GM21526 (cell line): ENCODE data around the gene ITGB4.

Experiments
- ATAC-seq: cut with Tn5 transposase; IDR thresholded peaks from one replicate; pipeline ENCODE4 v1.9.1; 2021; ENCODE audit warnings: moderate library complexity; ENCODE audit not compliant: unreplicated experiment, low FRiP score

ITGB4 gene

DNA sequence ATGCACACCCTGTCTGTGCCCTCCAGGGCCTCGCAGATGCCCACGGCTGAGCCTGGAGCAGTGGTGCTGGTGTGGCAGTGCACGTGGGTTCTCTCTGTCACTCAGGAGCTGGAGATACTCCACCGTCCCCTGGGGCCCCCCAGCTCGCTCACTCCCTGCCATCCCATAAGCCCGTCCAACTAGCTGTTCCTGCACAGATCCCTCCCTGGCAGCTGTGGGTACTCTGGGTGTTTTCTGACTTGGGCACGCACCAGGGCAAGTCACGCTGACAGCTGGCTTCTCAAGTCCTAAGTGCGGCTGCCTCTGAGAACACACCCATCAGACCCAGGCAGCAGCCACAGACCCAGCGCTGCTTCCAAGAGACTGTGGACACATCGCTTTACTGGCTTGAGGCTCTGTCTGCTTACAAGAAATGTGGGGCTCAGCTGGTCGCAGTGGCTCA is 25.4 kb upstream of the ITGB4 start:
- ATAC-seq: no peak

DNA sequence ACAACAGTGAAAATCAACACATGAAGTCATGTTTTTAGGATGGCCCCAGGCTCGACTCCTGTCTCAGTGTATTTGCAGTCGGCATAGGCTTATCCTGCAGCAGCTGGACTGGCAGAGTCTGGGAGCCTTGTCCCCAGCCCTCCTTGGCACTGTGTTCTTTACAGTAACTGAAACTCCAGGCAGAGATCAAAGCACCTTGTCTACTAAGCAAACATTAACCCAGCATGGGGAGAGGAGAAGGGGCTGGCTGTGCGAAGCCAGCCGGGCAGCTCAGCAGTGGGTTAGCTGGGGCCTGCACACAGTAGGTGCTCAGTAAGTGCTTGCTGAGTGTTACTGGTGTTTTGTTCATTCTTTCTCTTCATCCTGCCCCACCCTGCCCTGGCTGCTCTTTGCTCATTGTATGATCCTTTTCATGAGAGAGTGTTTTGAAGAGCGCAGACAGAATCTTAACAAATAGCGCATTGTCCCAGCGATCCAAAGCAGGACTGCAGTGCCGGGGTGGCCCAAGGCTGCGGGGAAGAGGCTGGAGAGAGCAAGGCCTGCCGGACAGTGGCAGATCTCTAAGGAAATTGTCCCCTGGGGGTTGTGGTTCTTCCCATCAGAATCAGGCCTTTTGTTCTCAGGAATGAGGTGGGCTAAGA is 23.5 kb upstream of the ITGB4 start:
- ATAC-seq: no peak

DNA sequence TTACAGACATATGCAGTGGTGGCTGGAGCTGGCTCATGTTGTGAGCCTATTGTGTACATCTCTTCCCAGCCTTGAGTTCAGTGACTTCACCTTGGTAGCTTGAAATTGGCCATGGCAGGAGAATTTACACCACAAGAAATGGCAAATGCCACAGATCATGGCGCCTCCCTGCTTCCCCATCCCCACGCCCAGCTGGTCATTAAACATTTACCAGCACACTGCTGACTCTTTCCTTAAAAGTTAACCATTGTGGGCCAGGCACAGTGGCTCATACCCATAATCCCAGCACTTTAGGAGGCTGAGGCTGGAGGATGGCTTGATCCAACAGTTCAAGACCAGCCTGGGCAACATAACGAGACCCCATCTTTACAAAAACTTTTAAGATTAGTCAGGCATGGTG is 22.6 kb upstream of the ITGB4 start:
- ATAC-seq: no peak

DNA sequence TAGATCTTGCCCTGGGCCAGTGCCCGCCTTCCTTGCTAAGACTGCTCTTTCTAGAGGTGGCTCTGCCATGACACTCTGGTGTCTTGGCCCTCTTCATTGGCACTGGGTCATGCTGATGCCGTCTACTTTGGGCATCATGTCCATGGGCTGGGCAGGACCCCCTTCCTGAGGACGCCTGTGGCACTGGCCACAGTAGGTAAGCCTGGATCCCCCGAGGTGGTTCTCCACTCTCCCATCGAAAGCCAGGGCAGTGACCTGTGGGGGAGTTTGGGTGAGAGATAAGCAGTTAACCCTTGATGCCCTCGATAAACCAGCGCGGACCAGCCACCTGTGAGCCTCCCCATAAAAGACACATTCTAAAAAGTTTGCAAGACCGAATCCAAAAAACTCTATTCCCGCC is 20.0 kb upstream of the ITGB4 start:
- ATAC-seq: no peak

DNA sequence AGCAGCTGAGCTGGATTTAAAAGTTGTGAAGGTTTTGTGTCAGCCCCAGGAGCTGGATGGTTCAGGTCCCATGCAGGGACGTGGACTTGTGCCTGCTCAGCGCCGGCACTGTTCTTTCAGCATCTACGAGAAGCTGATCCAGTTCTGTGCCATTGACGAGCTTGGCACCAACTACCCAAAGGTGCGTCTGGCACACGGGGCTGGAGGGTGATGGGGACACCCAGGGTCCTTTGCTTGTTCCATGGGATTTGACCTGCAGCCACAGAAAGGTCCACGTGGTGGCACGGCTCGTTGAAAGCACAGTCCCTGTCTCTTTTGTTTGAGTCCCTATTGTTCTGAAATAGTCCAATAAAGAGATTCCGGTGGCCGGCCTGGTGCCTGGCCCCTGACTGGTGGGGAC is 18.1 kb upstream of the ITGB4 start:
- ATAC-seq: no peak

DNA sequence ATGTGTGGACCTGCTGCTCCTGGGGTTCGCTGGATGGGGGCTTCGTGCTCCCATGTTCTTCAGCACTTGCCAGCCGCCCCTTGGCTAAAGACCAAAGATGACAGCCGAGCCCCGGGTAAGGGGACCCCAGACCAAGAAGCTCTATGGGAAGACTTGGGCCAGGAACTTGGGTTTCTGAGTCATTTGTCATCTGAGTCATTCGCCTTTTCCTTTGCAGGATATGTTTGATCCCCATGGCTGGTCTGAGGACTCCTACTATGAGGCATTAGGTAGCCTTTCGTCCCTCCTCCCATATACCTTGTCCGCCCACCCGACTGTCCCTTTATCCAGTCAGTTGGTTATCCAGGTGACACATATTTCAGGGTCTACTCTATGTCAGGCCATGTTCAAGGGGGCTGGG is 17.7 kb upstream of the ITGB4 start:
- ATAC-seq: no peak

DNA sequence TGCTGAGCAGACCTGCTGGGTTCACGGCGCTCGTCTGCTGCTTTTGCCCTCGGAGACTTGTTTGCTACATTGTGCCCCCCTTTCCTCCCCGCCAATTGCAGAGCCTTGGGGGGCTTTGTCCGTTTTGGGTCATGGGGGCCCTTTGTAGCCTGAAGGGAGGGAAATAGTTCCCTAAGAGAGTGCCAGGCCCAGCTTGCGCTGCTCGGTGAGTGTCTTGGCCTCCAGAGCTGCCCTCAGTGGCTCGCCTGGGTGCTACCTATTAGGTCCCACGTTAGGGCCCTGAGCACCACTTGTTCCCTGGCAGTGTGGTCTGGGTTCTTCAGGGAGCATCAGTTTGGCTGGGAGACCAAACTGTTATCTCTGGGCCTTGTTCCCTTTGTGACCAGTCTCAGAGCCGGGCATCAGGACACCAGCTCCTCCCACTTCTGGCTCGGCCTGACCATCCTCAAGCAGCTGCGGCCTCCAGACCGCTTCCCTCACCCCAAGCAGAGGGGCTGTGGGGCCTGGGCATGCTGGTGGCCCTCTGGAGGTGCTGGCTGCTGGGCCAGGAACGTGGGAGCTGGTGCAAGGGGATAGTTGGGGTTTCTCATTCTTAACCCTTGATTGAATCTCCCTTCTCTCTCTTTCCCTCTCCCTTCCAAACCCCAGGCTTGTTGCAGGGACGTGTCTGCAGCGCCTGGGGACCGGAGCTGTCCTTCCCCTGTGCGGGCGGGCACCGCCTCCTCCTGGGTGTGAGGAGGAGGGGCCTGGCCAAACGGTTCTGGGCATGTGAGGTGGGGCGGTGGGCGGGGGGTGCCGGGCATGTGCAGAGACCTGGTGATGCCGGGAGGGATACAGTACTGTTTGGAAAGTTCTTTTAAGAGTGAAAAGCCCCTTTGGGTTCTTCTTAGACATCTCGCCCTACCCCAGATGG is 16.0 kb upstream of the ITGB4 start:
- ATAC-seq: no peak

DNA sequence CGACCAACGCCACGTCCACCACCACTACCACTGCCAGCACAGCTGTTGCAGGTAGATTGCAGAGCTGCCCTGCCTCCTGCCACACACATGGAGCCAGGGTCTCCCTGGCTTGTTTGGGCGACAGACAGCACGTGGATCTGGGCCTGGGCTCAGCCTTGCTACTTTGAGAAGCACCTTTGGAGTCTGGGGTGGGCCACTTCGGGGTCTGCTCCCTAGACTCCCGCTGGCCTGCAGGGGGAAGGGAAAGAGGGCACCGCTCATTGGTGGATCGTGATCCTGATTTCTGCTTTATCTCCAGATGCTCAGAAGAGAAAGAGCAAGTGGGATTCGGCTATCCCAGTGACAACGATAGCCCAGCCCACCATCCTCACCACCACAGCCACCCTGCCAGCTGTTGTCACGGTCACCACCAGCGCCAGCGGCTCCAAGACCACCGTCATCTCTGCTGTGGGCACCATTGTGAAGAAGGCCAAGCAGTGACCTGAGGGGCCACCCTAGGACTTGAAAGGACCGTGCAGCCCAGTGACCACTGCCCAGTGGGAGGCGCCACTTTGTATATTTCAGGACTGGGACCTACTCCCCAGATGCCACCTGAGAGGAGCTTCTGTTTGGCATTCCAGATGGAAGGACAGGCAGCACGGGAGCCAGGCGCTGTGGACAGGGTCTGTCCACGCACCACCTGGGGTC is 15.1 kb upstream of the ITGB4 start:
- no peak for ATAC-seq

DNA sequence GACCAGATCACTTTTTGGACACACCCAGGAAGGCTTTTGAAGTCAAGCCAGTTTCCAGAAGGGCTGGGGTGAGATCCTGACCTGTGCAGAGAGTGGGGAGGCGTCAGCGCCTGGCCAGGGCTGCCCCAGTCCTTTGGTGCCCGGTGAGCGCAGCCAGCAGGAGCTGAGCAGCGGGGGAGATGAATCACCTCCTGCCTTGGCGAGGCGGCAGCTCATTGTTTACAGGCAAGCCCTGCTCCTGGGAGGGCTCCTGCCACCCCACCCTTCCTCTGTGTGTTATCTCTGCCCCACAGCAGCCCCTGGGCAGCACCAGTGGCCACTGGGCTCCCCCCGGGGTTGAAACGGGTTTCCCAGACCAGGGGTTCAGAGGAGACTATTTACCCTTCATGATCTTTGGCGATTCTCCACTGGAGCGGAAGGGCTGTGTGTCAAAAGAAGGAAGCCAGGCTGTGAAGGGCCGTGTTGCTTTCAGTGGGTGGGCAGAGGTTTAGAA is 14.1 kb upstream of the ITGB4 start:
- ATAC-seq: no peak

DNA sequence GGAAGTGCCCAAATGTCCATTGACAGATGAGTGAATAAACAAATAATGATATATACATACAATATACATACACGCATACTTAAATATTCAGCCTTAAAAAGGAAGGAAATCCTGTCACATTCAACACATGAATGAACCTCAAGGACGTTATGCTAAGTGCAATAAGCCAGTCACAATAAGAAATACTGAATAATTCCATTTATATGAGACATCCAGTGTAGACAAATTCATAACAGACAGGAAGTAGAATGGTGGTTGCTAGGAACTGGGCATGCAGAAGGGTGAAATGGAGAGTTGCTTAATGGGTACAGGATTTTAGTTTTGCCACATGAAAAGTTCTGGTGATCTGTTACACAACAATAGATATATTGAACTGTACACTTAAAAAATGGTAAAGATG is 8.8 kb upstream of the ITGB4 start:
- no peak for ATAC-seq

DNA sequence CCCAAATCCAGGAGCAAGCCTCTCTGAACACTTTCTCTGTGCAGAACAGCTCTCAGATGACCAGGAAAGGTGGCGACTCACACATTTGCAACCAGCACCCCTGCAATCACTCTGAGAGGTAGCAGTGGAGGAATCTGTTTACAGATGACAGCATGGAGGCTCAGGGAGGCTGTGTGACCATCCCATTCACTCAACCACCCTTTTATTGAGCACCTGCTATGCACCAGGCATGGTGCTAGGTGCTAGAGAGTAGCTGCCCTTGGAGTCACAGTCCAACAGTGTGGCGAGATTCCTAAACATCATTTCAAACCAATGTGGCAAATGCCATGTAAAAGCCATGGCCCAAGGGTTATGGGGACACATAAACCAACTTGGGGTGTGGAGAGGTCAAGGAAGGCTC is 1.5 kb upstream of the ITGB4 start:
- no peak for ATAC-seq

DNA sequence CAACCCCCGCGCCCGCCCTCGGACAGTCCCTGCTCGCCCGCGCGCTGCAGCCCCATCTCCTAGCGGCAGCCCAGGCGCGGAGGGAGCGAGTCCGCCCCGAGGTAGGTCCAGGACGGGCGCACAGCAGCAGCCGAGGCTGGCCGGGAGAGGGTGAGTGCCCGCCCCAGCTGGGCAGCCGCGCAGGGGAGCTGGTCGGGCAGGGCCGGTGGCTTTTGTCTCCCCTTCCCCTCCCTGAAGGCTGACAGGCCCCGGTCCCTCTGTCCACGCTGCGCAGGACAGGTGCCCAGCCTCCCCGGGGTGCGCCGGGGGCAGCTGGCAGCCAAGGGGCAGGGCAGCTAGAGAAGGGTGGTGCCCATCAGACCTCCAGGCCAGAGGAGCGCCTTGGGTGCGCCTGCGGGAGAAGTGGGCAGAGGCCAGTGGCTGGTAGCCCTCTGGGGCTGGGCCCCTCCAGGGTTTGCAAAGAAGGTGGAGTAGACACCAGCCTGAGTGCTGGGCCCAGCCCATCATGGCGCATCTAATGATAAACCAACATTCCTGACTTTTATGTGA is 278 bp downstream of the ITGB4 start:
- ATAC-seq: no peak

DNA sequence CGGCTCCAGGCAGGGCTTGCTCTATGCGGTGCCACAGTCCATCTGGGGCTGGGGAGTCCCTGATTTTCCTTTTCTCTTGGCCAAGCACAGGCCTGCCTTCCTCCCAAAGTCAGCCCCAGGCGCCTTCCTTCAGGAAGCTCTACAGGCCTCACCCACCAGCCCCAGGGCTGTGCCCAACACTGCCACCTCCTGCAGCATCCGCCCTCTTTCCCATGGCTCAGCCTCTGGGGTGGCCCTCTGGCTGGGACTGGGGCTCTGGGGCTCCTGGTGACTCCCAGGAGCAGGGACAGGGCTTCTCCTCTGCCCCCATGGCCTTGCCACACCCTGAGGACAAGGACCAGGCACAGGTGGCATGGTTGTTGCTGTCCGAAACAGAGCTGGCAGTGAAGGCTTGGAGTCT is 817 bp downstream of the ITGB4 start:
- no peak for ATAC-seq

DNA sequence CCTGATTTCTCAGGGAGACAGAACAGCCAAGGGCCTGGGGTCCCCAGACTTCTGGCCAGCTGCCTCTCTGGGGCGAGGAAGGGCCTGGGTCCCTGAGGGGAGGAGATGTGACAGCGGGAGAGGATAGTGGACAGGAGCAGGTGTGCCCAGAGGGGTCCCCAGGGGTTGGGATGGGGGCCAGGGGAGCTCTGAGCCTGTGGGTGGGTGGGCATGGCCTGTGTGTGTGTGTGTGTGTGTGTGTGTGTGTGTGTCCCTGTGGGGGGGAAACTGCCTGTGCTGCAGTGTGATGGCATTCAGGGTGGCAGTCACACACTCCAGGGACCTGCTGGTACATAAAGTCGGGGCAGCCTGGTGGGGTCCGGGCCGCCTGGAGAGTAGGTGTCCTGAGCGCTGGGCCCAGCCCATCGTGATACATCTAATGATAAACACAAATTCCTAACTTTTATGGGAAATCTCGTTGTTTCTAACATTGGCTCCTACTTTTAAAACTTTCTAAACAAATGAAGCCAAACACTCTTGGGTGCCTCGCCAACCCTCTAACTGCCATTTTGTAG is 1.4 kb downstream of the ITGB4 start:
- ATAC-seq: no peak

DNA sequence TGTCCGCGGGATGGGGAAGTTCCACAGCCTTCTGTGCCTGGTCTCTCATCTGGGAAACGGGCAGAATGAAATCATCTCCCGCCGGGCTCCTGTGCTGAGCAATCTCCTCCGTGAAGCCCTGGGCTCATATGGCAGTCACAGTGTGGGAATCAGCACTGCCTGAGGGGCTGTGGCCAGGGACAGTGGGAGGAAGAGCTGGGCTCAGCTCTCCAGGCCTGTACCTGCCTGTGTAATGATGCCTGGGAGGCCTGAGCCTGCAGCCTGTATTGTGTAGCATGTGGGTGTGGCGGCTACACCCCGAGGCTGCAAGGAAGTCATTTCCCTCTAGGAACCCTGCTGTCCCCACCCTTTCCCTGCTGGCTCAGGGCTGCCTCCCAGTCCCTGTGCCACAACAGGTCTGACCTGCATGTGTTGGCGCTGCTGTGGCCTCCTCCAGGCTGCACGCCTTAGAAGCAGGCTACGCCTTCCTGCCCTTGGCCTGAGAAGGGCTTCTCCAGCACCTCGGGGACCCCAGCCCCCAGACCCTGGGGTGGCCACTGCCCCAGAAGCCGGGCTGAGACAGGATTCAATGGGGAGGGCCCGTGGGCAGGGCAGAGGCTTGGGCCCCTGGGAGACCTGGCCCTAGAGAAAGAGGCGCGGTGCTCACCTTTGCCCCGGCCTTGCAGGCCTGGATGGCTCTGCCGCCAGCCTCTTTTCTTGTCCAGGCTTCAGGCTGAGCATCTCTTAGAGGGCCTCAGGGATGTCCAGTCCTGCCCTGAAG is 2.1 kb downstream of the ITGB4 start:
- ATAC-seq: no peak

DNA sequence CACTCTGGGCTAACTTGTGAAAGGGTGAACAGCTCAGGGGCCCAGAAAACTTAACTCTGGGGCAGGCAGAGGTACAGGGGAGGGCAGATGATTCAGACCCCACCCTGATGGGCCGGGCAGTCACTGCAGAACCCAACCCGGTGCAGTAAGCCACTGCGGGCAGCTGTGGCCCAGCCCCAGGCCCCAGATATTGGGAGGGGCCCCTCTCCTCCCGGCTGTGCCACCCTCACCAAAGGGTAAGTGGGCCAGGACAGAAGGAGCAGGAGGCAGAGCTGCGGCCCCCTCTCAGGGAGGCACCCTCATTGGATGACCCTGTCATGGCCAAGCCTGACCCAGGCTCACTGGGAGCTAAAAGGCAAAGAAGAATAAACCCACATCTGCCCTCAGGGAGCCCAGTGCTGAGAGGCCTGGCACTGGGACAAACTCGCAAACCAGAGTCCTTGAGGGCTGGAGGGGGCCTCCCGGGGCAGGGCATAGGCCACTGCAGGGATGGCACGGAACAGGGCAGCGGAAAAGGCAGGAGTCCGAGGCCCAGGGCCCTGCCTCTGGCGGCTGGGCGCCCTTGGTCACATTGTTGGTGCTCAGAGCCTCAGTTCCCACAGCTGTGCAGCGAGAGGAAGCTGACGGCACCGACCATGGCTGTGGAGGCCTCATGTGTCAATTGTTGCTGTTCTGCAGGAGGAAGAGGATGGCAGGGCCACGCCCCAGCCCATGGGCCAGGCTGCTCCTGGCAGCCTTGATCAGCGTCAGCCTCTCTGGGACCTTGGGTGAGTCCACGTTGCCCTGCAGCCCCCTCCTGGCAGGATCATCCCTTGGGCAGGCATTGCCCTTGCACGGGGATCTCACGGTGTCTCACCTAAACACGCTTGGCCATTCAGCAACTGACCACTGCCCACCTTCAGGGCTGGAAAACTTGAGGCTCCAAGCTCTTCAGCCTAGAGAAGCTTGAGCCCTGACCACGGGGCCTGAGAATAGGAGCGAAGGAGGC is 3.1 kb downstream of the ITGB4 start:
- ATAC-seq: no peak

DNA sequence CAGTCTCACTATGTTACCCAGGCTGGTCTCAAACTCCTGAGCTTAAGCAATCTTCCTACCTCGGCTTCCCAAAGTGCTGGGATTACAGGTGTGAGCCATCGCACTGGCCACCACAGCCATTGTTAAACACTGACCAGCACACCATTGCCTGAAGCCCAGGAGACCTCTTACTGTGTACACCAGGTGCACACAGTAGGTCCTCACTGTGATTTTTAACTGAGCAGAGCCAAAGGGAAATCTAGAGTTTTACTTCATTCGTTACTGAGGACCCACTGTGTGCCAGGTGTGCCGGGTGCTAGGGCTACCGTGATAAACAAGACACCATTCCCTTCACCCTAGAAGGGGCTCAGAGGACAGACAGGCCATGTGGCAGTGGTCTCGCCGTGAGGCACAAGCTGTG is 4.2 kb downstream of the ITGB4 start:
- no peak for ATAC-seq

DNA sequence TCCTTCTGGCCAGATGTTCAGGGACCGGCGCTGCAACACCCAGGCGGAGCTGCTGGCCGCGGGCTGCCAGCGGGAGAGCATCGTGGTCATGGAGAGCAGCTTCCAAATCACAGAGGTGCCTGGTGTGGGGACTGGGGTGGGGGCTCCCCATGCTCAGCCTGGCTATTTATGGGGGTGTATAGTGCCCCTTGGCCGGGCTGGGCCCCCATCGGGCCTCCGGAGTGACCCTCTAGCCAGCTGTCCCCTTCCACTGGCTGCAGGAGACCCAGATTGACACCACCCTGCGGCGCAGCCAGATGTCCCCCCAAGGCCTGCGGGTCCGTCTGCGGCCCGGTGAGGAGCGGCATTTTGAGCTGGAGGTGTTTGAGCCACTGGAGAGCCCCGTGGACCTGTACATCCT is 6.1 kb downstream of the ITGB4 start:
- no peak for ATAC-seq

DNA sequence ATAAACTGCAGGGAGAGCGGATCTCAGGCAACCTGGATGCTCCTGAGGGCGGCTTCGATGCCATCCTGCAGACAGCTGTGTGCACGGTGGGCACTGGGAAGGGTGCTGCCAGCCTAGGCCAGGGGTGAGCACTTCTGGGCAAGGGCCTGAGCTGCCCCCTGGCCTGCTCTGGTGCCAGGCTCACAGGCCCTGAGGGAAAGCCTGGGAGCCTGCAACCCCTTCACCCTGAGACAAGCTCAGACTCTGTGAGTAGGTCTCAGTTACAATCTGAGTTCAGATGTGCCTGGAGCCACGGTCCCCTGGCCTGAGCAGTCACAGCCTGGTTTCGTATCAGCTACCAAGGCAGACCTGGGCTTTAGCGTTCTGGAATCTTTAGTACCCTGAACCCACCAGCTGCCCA is 8.1 kb downstream of the ITGB4 start:
- ATAC-seq: no peak
